Inflammatory macrophage treated with lipopolysaccharide for 1 hour (primary cell): ENCODE data around the gene HEATR9.

ENCODE experiments used
- DNase-seq, 2 donors: peaks; one replicate each; pipeline ENCODE4 v3.0.0-alpha.2; 2020 to 2022

HEATR9 gene

DNA sequence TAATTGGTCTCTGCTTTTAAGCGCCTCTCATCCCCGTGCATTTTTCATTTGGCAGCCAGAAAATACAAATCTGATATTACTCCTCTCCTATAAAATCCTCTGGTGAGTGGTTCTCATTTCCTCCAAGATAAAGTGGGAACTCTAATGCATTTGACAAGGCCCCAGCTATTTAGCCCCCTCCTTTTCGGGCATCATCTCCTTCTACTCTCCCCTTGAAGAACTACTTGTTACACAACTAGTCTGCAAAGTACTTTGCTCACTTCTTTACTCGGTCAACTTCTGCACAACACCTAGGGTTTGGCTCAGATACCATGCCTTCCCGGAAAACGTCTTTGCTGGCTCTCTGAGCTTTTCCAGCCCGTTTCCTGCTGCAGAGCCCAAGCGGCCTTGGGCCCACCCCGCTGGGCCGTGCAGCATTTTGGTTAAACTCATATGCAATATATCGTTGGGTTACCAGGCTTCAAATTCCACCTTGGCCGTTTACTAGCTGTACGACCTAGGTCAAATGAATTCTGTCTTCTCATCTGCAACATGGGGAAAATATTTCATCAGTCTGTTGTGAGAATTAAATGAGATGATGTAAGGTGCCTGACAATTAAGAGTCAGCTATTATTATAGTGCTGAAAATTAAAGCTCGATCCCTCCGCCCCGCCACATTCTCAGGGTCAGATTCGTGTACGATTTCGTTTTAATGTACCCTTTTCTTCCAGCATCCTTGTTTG is 60.3 kb downstream of the HEATR9 start:
- no peak for DNase-seq

- DNase-seq: no peak
Observed at GRCh38 chr17:35807371-35808144, 61.1 kb downstream of the HEATR9 start.
